H1 (cell line): ENCODE results near the gene GLMN.

ENCODE experiments used
- BRCA1 ChIP-seq: IDR thresholded peaks from 2 replicates; pipeline ENCODE4 v1.6.1; 2012; ENCODE audit warnings: low read depth, low read length, improper control_type of control experiment
- YY1 ChIP-seq: IDR thresholded peaks from 2 replicates; pipeline ENCODE4 v1.6.1; 2011; ENCODE audit warnings: low read depth, mild to moderate bottlenecking, low read length
- TF ChIP-seq, protein P1 (sequence below), 3 experiments: IDR thresholded peaks; 1 replicate in 2 of 3; 2 replicates in 1 of 3; pipeline versions ENCODE4 v1.5.1 to v1.6.1; 2011; ENCODE audit warnings: low read length in 3 of 3, mild to moderate bottlenecking in 3 of 3, inconsistent platforms in 2 of 3, low read depth in 1 of 3, moderate library complexity in 1 of 3; ENCODE audit not compliant: insufficient read depth in 1 of 3; ENCODE audit errors: control extremely low read depth in 1 of 3

DNA sequence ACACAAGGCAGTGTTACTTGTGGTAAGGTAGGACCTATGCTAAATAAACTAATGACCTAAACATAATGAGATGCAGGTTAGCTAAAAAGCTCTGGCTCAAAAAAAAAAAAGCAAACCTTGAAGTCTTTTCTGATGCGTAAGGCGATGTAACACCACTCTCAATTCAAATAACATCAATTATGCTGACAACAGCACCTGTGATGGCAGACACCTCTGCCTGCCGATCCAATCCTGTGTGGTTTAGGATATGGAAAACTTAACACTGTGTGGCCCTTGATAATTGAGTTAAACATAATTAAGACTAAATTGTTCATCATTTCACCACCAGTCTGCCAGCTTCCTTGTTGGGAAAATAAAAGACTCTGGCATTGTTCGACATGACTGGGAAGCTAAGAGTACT lies 9.2 kb upstream of the GLMN start:
- TF ChIP-seq, protein P1, sequence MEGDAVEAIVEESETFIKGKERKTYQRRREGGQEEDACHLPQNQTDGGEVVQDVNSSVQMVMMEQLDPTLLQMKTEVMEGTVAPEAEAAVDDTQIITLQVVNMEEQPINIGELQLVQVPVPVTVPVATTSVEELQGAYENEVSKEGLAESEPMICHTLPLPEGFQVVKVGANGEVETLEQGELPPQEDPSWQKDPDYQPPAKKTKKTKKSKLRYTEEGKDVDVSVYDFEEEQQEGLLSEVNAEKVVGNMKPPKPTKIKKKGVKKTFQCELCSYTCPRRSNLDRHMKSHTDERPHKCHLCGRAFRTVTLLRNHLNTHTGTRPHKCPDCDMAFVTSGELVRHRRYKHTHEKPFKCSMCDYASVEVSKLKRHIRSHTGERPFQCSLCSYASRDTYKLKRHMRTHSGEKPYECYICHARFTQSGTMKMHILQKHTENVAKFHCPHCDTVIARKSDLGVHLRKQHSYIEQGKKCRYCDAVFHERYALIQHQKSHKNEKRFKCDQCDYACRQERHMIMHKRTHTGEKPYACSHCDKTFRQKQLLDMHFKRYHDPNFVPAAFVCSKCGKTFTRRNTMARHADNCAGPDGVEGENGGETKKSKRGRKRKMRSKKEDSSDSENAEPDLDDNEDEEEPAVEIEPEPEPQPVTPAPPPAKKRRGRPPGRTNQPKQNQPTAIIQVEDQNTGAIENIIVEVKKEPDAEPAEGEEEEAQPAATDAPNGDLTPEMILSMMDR (IDR thresholded peaks at IDR 0.05; ENCODE audit: control extremely low read depth in 1 of 3, insufficient read depth in 1 of 3, low read depth in 1 of 3, low read length in 3 of 3): no peak
- no peak for TF ChIP-seq BRCA1
- TF ChIP-seq YY1: no peak
